ENCODE measurements around the gene FBXW4. TPM values are rescaled to one million over a fixed set of nuclear protein-coding genes. Genes with fewer than 3 reads are reported as not detected.

Gene FBXW4
- total RNA-seq, 1 experiment from 2014 or later = 6.5 TPM

DNA sequence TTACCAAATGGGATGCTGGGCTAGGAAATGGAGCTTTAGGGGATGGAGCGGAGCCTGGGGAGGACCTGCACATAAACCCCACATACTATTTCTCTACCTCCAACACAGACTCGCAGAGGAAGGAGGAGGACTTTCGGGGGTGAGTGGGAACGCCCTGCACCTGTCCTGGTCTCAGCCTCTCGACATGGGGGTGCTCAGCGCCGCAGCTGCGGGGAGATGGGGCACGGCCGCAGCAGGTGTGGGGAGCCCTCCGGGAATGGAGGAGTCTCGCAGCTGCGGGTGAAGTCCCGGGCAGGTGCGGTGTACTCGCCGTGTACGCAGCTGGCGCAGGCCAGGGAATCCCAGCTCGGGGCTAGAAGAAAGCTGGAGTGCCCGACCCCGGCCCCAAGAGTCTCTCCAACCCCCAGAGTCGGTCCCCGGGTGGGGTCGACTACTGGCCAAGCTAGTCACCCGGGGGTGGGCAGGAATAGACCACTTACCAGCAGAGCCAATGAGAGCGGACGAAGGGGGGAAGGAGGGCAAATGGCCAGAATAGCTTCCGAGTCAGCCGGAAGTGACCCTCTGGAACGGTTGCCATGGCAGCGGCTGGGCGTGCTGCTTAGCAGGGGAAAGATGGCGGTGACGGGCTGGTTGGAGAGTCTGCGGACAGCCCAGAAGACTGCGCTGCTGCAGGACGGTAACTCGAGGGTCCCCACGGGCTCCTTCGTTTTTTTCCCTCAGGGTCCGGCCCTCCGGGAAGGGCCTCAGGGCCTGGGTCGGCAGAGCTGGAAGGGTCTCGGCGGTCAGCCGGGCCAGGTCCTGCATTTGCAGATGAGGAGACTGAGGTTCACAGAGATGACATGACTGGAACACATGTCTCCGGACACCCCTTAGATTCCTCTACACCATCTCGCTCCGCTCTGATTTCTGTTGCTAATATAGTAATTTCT lies 107.0 kb downstream of the FBXW4 start, which contains the start of the genes DPCD and POLL:
Gene DPCD (plus strand): TSS at position 597 of the 929 bp plus-strand sequence. CDS start 16 bp downstream, at position 613.
Gene POLL (minus strand): TSS at position 533 of the 929 bp plus-strand sequence. CDS start 897 bp downstream, outside the sequence.
- DNase-seq (ENCODE audit: low read depth) = peak; percentile 96

DNA sequence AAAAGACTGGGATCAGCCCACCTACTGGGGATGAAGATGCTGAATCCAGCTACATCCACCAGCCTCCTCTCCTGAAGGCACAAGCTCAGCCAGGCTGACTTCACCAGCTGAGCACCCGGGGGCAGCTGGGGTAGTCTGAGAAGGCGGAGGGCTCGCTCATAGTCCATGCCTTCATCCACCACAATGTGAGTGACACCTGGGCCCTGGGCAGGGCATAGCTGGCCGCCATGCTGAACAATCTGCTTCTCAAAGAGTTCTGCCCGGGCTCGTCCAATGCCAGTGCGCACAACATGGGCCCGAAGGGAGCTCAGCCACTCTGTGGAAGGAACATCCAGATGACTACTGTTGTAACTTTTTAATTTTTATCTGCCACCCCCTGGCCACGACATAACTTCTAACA lies 109.1 kb downstream of the FBXW4 start:
- DNase-seq (ENCODE audit: low read depth) = no peak

DNA sequence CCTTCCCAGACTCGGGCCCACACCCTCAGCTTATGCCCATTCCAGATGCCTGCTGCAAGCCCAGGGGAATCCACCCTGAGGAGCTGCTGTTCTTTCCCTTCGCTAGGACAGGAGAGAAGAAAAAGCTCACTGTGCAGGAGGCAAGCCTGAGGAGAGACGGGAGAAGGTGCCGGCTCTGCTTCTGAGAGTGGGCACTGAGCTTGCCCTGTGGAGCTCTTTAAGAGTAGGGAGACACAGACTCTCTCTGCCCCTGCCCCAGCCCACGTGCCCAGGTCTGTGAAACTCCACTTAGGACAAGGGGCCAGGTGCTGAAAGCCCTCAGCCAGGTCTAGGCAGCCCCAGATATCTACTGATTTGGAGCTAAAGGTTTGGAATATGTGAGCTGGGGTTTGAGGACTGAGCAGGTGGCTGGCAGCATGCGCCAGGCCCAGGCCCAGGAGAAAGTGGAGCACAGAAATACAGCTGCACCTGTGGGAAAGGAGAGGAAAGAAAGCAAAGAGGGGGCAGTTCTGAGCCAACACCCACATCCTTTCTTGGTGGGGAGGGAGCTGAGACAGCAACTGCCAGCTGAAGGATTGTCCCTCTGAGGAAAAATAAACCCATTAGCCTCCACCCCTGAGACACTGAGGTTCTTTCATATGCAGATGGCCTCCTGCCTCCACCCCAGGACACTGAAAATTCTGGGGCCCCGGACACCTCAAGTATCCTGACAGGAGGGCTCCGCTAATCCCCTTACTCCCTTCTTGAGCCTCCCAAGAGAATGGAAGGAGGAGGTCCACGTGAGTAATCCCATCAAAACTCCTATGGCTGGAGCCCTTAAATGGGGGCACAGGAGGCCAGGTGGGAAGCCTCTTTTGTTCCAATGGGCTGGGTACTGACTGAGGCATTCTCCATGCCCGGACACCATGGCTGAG lies 114.2 kb downstream of the FBXW4 start:
- no peak for DNase-seq (ENCODE audit: low read depth)

DNA sequence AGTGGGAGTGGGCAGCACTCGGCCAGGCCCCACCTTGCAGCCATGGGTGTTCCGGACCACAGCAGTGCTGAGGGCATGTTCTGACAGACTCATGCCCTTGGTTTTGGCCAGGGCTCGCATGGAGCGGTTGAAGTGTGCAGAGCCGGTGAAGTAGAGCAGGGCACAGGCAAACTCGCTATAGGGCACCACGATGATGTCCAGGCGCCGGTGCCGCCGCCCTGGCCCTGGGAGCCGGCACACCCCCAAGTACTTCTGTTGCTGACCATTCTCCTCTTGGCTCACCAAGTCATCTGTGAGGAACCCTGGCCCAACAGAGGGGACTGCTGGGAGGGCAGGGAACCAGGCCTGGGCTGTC lies 115.5 kb downstream of the FBXW4 start:
- no peak for DNase-seq (ENCODE audit: low read depth)

DNA sequence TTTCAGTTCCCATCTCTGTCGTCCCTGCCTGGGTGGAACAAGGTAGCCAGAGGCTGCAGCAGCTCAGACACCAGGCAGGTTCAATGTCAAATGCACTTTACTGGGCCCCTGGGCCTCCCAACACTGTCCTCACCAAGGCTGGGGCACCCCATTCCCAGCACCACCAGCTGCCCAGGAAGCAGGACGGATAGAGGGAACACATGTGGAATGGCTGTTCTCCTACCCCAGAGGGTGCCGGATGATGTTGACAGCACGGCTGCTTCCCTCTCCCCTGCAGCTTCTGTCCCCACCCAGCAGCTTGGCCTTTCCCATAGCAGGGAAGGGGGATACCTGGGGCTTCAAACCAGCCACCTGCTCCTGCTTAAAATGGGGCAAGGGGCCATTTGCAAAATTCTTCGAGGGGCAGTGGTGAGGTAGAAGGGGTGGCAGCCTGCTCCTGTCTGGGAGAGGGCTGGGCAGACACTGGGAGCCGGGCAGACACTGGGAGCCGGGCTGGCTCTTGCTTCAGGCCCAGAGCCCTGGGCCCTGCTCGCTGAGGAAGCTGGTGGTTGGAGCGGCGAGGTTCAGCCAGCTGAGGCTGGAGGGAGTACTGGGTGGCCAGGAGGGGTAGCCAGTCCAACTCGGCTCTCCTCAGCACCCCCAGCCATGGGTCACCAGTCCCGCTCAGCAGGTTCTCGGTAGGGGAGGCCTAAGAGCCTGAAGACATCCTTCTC lies 116.0 kb downstream of the FBXW4 start:
- DNase-seq (ENCODE audit: low read depth) = no peak

DNA sequence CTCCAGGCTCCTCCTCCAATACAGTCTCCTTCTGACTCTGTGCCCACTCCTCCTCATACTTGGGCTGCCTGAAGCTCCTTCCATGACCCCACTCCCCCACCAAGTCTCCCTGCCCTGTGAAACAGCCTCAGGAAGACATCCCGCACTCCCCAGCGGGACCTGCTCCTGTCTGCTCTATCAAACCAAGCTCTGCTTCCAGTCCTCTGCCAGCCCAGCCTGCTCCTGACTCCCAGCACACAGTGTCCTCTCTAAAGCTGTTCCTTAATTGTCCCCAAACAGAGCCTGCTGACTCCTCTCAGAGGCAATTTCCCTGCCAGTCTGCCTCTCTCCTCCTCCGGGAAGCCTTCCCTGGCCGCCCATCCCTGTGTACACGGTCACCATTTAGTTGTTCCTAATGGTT lies 116.8 kb downstream of the FBXW4 start:
- DNase-seq (ENCODE audit: low read depth) = no peak

DNA sequence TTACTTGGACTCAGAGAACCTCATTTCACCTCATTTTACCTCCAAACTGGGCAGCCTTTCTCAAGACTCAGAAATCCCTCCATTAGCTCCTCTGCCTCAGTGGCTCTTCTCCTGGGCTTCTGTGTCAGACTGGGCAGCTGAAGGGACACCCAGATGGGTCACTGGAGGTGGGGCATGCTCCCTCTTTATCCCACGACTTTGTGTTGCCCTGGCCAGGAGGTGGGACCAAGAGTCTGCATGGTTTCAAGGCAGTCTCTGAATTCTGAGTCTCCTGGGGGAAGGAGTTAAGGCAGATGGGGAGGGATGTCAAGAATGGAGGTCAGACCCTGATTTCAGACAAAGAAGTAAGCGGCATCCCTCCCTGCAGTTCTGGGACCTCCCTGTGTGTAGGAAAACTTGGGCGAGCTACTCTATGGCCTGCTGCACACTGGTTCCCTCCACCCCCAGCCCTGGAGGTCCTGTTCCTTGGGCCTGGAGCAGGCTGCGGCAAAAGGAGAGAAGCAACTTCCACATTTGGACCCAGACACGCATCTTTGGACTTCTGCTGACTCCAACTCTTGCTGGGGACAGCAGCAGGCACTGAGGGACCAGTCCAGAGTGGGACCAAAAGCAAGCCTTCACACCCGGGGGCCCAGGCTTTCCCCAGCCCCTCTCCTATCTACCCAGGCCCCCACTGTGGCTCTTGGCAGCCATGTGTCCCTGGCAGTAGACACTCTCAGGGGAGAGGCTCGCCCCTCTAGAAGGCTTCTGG lies 117.7 kb downstream of the FBXW4 start:
- DNase-seq (ENCODE audit: low read depth) = no peak

DNA sequence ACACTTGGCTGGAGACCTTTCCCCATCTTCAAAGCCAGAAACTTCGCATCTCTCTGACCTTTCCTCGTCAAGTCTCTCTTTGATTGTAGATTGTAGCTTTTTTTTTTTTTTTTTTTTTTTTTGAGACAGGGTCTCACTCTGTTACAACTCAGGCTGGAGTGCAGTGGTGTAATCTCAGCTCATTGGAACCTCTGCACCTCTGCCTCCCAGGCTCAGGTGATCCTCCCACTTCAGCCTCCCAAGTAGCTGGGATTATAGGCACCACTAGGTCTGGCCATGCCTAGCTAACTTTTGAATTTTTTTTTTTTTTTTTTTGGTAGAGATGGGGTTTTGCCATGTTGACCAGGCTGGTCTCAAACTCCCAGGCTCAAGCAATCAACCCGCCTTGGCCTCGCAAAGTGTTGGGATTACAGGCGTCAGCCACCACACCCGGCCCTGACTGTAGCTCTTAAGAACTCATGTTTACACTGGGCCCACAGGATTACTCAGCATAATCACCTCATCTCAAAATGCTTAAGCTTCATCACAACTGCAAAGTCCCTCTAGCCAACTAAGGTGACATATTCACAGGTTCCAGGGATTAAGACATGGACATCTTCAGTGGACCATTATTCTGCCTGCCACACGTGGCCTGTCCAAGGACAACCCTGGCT lies 118.6 kb downstream of the FBXW4 start:
- peak; percentile 21 for DNase-seq (ENCODE audit: low read depth)

DNA sequence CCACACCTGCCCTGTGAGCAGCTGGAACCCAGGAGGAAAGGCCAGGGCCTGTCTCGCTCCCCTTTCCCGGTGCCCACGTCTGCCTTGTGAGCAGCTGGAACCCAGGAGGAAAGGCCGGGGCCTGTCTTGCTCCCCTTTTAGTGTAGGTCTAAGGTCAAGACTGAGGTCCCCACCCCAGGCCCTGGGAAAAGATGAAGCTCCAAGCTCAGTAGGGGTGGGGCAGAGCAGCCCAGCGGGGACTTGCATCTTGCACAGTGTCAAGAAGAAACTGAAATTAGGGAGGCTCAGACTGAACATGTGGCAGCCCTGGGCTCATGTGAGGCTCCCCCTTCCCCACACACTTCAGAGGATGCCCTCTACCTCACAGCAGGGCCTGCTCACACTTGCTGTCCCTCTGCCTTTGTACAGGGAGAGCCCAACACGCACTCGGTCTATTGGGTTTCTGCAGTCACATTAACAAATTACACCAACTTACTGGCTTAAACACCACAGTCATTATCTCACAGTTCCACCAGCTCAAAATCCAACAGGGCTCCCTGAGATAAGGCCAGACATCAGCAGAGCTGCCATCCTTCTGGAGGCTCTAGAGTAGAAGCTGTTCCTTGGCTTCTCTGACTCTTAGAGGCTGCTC lies 119.3 kb downstream of the FBXW4 start:
- no peak for DNase-seq (ENCODE audit: low read depth)

DNA sequence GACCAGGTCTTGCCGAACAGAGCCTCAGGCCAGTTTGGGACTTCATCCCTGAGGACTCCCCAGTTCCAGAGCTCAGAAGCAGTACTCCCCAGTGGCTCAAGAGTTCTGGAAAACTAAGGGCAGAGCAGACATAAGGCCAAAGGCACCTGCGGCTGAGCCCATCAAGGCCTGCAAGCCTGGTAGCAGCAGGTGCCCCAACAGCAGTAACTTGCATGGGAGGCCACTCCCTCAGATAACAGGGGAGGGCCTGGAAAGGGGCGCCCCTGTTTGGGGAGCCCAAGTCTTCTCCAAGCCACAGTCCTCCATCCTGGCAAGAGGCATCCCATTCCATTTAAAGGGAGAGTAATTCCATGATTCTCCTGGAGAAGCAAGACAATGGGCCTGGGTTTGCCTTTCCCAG lies 119.9 kb downstream of the FBXW4 start:
- DNase-seq (ENCODE audit: low read depth) = no peak

DNA sequence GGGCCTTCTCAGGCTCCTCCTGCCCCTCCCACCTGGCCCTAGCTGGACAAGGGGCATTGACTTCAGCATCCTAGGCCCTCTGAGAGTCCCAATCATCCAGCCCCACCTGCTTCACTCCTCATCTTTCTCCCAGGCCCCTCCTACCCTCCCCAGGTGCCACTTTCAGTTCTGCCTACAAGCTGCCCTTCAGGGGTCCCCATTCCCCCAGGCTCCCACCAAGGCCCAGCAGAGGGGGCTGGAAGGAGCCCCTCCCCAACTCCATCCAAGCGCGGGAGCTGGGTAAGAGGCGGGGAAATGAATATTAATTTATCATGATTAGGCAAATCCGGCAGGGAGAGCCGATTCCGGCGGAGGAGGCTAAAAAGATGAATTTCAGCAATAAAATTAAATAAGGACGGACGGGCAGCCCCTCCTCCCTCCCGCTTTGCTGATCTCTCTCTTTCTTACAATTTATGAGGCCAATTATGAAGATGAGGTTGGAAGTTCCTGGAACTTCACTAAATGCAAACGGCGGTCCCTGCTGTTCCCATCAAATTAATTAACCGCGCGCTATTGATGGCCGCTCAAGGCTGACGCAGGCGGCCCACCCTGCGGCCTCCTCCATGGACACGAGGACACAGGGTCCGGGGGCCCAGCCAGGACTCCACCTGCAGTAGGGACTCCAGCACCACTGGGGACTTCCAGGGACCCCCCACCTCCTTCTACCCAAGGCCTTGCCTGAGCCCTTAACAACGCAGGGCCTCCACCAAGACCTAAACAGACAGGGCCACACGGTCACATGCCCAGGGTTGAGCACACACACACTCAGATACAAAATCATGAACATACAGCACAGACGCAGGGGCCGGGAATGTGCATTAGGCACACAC lies 120.9 kb downstream of the FBXW4 start:
- no peak for DNase-seq (ENCODE audit: low read depth)

DNA sequence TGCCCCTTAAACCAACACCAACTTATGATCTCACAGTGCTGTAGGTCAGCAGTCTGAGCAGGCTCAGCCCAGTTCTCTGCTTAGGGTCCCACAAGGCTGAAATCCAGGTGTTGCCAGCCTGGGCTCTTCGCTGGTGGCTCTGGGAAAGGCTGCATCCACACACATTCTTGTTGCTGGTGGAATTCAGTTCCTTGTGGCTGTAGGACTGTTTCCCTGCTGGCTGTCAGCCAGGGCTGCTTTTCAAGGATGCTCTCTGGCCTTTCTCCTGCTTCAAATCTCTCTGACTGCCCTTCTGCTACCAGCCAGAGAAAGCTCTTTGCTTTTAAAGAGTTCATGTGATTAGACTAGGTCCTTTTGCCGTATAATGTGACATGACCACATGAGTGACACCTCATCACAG lies 122.2 kb downstream of the FBXW4 start:
- no peak for DNase-seq (ENCODE audit: low read depth)

DNA sequence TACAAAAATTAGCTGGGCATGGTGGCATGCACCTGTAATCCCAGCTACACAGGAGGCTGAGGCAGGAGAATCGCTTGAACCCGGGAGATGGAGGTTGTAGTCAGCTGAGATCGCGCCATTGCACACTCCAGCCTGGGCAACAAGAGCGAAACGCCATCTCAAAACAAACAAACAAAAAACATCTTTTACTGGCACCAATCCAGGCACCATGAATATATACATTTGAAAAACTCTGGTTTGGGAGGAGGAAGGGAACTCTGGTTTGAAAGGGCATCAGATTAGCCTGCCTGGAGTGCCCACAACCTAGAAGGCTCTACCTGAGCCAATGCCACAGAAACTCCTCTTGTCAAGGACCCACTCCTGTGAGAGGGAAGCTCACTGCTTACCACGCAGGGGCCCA lies 122.8 kb downstream of the FBXW4 start:
- DNase-seq (ENCODE audit: low read depth) = no peak

DNA sequence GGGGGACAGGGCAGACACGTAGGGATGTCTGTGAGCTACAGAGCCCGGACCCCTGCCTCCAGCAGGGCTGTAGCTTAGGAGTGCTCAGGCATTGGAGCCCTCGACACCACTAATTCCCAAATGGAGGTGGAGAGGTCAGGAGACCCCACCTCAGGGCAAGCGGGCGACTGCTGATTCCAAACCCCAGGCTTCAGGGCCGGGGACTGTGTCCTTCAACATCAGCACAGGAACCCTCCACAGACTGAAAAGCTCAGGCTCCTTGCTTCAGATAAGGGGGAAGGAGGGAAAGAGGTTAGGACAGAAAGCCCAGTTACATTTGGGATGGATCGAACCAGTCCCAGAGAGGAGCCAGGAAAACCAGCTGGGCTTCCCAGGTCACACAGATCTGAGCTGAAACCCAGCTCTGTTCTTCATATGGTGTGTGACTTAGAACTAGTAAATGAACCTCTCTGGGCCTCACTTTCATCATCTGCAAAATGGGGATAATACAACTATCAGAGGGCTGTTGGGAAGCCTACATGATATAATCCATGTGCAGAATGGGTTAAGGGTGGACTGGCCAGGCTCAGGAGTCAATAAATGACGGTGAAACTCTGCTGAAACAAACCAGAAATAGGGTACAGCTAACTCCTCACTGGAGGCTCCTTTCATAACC lies 123.6 kb downstream of the FBXW4 start:
- DNase-seq (ENCODE audit: low read depth) = no peak

DNA sequence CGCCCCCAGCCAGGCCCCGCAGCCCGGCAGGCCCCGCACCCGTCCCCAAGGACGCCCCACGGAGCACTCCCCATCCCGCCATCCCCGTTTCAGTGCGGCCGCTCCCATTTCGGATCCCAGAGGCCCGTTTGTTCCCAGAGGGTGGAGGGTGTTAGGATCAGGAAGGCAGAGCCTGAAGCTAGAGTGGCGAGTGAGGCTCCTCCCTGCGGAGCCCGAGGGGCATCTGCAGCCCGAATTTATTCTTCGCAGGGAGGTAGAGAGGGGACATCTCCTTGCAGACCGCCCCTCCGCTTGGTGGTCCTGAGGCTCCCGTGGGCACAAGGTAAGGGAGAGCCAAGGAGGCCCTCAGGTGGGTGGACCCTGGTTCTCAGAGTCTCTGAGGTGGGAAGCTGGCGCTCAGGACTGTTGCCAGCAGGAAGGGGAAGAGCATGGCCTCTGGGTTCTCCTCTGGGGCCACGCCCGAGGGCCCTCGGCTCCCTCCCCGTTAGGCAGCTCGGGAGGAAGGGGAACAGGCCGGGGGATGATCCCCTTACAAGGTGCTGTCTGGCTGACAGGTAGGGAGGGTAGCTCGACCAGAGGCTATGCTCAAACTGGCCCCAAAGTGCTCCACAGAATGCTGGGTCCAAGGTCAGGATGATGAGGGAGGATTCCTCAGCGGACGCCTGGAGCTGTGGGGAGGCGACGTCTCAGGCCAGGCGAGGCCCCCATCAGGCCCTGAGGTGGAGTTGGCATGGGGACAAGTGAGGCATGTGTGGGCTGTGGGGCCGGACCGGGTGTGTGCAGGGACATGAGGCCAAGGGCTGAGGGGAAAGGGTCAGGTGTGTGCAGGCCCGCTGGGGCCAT lies 124.3 kb downstream of the FBXW4 start:
- no peak for DNase-seq (ENCODE audit: low read depth)

DNA sequence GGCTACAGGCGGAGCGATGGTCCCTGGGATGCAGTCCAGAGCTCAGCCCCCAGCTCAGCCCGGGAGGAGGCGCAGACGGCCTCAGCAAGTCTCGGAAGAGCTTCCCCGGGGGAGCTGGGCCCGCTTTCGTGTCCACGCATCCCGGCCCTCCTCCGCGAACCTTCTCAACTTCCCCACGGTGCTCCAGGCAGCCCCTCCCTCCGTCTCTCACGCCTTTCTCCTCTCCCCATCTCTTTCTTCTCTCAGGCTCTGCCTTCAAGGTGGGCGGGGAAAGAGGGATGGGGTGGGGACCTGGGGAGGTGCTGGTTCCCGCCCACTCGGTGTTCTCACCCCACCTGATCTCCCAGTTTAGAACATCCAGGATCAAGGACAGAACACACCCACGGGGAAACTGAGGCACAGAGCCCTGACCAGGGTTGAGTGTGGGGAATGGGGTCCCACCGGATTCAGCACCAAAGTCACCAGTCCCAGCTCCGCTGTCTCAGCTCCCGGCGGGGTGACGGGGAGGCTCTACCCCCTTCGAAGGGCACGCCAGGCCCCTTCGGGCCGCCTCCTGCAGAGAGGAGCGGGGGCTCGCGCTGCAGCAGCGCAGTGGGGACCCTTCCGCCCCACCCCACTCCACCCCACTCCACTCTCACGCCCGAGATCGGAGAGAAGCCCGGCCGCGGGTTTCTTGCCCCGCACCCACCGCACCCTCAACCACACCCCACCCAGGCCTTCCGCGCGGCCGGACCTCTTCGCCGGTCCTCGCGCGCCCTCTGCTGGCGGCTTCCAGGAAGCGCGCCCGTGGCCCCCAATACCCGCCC lies 125.1 kb downstream of the FBXW4 start:
- peak; percentile 74 for DNase-seq (ENCODE audit: low read depth)

DNA sequence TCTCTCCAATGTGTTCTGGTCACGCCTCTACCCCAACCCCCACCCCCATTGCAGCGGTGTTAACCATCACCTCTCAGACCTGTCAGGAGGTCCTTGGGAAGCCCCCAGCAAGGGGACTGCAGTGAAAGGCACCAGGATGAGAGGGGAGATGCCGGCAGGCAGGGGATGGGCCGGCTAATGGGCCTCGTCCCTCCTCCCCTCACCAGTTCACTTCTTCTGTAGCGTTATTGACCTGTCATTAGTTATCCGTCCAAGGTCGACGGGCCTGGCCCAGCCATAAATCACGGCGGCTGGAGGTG lies 125.7 kb downstream of the FBXW4 start:
- no peak for DNase-seq (ENCODE audit: low read depth)

Measured in Daoy (cell line).